Neuronal stem cell (in vitro differentiated cells): Measurements from ENCODE around the gene UNC13B.

ENCODE experiments used
- DNase-seq: peaks from one replicate; pipeline ENCODE4 v3.0.0-alpha.2; 2013; ENCODE audit warnings: low spot score
- H2AFZ ChIP-seq: one replicate; pipeline ENCODE4 v1.6.1; 2013; ENCODE audit warnings: mild to moderate bottlenecking, low read length, inconsistent platforms
- H2AK5ac ChIP-seq: 2 replicates; pipeline ENCODE4 v1.6.1; 2013; ENCODE audit warnings: low read depth, mild to moderate bottlenecking, inconsistent platforms, low read length, moderate library complexity, mixed read lengths
- H2BK120ac ChIP-seq: 2 replicates; pipeline ENCODE4 v1.6.1; 2013; ENCODE audit warnings: low read depth, mild to moderate bottlenecking, inconsistent platforms, low read length, moderate library complexity, mixed read lengths
- H2BK12ac ChIP-seq: one replicate; pipeline ENCODE4 v1.6.1; 2013; ENCODE audit warnings: low read length, inconsistent platforms
- H2BK15ac ChIP-seq: 2 replicates; pipeline ENCODE4 v1.6.1; 2013; ENCODE audit warnings: mild to moderate bottlenecking, low read length, inconsistent platforms, mixed read lengths
- H2BK5ac ChIP-seq: one replicate; pipeline ENCODE4 v1.6.1; 2013; ENCODE audit warnings: inconsistent platforms, mild to moderate bottlenecking, low read length, moderate library complexity
- H3K14ac ChIP-seq: one replicate; pipeline ENCODE4 v1.6.1; 2013; ENCODE audit warnings: low read length, inconsistent platforms
- H3K18ac ChIP-seq: 2 replicates; pipeline ENCODE4 v1.6.1; 2013; ENCODE audit warnings: low read length, inconsistent platforms
- H3K23ac ChIP-seq: 2 replicates; pipeline ENCODE4 v1.6.1; 2013; ENCODE audit warnings: low read depth, mild to moderate bottlenecking, mixed read lengths, low read length, inconsistent platforms; ENCODE audit not compliant: poor library complexity
- H3K27ac ChIP-seq: replicated peaks from 3 replicates; pipeline ENCODE4 v1.5.1; 2013; ENCODE audit warnings: low read length, inconsistent platforms
- H3K27me3 ChIP-seq, 3 experiments: 2 replicates each; pipeline ENCODE4 v1.6.1; 2013; ENCODE audit warnings: low read length in 3 of 3, mild to moderate bottlenecking in 2 of 3, inconsistent platforms in 1 of 3, low read depth in 1 of 3, mixed read lengths in 1 of 3, moderate library complexity in 1 of 3; ENCODE audit not compliant: control insufficient read depth in 3 of 3, insufficient read depth in 3 of 3
- H3K36me3 ChIP-seq, 2 donors: replicated peaks in 1 of 2; 2 replicates each; pipeline ENCODE4 v1.6.1; 2013; ENCODE audit warnings: low read length in 2 of 2; ENCODE audit not compliant: control insufficient read depth in 2 of 2, insufficient read depth in 2 of 2
- H3K4ac ChIP-seq: 2 replicates; pipeline ENCODE4 v1.6.1; 2013; ENCODE audit warnings: inconsistent platforms, mild to moderate bottlenecking, low read length, moderate library complexity
- H3K4me1 ChIP-seq, 2 donors: 1 replicate in 1 of 2; 2 replicates in 1 of 2; pipeline ENCODE4 v1.6.1; 2013; ENCODE audit warnings: low read length in 2 of 2, low read depth in 1 of 2; ENCODE audit not compliant: control insufficient read depth in 2 of 2, insufficient read depth in 1 of 2
- H3K4me2 ChIP-seq: one replicate; pipeline ENCODE4 v1.6.1; 2013; ENCODE audit warnings: mild to moderate bottlenecking, low read length, inconsistent platforms; ENCODE audit not compliant: insufficient read depth, poor library complexity, severe bottlenecking
- H3K4me3 ChIP-seq, 2 donors: 2 replicates each; pipeline ENCODE4 v1.5.1; 2013; ENCODE audit warnings: low read length in 2 of 2, mild to moderate bottlenecking in 2 of 2, inconsistent platforms in 1 of 2, moderate library complexity in 1 of 2
- H3K79me1 ChIP-seq: one replicate; pipeline ENCODE4 v1.6.1; 2013; ENCODE audit warnings: low read depth, mild to moderate bottlenecking, inconsistent platforms, low read length, moderate library complexity
- H3K9ac ChIP-seq: one replicate; pipeline ENCODE4 v1.6.1; 2013; ENCODE audit warnings: mild to moderate bottlenecking, low read depth, low read length, inconsistent platforms; ENCODE audit not compliant: poor library complexity
- H3K9me3 ChIP-seq, 2 donors: replicated peaks in 1 of 2; 2 replicates each; pipeline versions ENCODE3 to v1.6.1; 2013; ENCODE audit warnings: low read length in 2 of 2, mild to moderate bottlenecking in 2 of 2, inconsistent platforms in 1 of 2, low read depth in 1 of 2, mixed read lengths in 1 of 2, moderate library complexity in 1 of 2; ENCODE audit not compliant: control insufficient read depth in 2 of 2, insufficient read depth in 1 of 2
- H4K8ac ChIP-seq: one replicate; pipeline ENCODE4 v1.6.1; 2013; ENCODE audit warnings: low read depth, mild to moderate bottlenecking, inconsistent platforms, low read length, moderate library complexity
- H4K91ac ChIP-seq: one replicate; pipeline ENCODE4 v1.6.1; 2013; ENCODE audit warnings: low read length, low read depth, mild to moderate bottlenecking, inconsistent platforms; ENCODE audit not compliant: poor library complexity
- WGBS, 2 donors: extraction: QIAGEN DNeasy Blood & Tissue Kit; methylation state at CpG; one replicate each; pipeline ENCODE4 v1.1.7; 2013; ENCODE audit warnings: missing lambda C conversion rate in 2 of 2, mixed read lengths in 1 of 2; ENCODE audit not compliant: insufficient read length in 2 of 2, insufficient replicate concordance in 1 of 2; ENCODE audit errors: extremely low coverage in 2 of 2; 5-methylcytosine and 5-hydroxymethylcytosine counted together

Gene UNC13B

DNA sequence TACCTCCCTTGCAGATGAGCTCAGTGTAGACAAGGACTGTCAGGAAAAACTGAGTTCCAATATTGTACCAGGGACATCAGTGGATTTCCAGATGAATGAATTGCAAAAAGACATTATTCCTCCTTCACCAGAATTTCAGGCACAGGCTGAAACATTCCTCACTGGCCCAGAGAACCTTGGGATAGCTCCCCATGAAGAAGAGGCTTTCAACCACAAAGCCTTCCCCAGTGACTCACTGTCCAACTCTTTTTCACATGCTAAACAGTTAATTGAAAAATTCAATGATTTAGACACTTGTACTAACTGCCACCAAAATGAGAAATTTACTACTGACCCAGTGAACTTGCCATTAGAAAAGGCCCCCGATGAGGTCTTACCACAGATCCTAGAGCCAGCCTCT lies 144.5 kb downstream of the UNC13B start:
- H3K4me3 ChIP-seq = no peak overlapping the region
- H3K9ac ChIP-seq = no peak overlapping the region
- H3K14ac ChIP-seq = no peak overlapping the region
- no peak overlapping the region for H3K18ac ChIP-seq
- no peak overlapping the region for H2BK120ac ChIP-seq
- H2AFZ ChIP-seq = no peak overlapping the region
- no peak overlapping the region for H4K8ac ChIP-seq
- H3K27me3 ChIP-seq = no peaks in the 10 kb centered on the region
- peaks cover 4 to 7% of the 10 kb centered on the region in 2 donors for H3K36me3 ChIP-seq
- no peak overlapping the region for H3K23ac ChIP-seq
- no peak overlapping the region for H2BK12ac ChIP-seq
- no peaks in the 10 kb centered on the region for H3K79me1 ChIP-seq
- no peak overlapping the region for H4K91ac ChIP-seq
- no peak overlapping the region for H2AK5ac ChIP-seq
- H2BK5ac ChIP-seq = no peak overlapping the region
- DNase-seq = no peak
- no peak overlapping the region for H3K4me2 ChIP-seq
- H3K4ac ChIP-seq = no peak overlapping the region
- WGBS, 2 donors = no CpG with 5 or more reads among the region's 1 CpG
- H3K27ac ChIP-seq = no peak overlapping the region
- H3K9me3 ChIP-seq = peaks cover 0 to 6% of the 10 kb centered on the region in 2 donors
- peaks cover 0 to 7% of the 10 kb centered on the region in 2 donors for H3K4me1 ChIP-seq
- H2BK15ac ChIP-seq = no peak overlapping the region

DNA sequence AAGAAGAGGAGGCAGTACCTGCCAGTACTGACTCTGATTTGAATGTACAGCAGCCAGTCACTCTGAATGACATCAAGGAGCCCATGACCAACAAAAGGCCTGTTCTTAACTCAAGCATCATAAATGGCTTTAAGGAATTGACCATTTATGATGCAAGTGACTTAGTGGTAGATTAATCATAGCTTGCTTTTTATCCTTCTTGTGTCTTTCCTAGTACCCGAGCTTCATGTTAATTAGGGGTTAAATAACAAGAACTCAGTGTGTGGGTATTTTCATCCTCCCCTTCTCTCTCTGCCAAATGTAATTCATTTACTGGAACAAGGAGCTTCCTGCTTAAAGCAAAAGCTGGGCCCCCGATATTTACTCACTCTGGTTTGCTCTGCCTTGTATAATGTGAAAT lies 146.5 kb downstream of the UNC13B start:
- H3K4ac ChIP-seq = no peak overlapping the region
- H4K8ac ChIP-seq = no peak overlapping the region
- no peak overlapping the region for H2AK5ac ChIP-seq
- no peak overlapping the region for H2BK5ac ChIP-seq
- H3K79me1 ChIP-seq = no peaks in the 10 kb centered on the region
- no CpG with 5 or more reads among the region's 2 CpGs for WGBS, 2 donors
- peaks cover 0 to 7% of the 10 kb centered on the region in 2 donors for H3K4me1 ChIP-seq
- H3K14ac ChIP-seq = no peak overlapping the region
- no peak overlapping the region for H2BK120ac ChIP-seq
- H3K36me3 ChIP-seq = peaks cover 4 to 7% of the 10 kb centered on the region in 2 donors
- H3K4me3 ChIP-seq = no peak overlapping the region
- H2BK12ac ChIP-seq = no peak overlapping the region
- no peak for DNase-seq
- H3K27ac ChIP-seq = no peak overlapping the region
- no peak overlapping the region for H2AFZ ChIP-seq
- H3K4me2 ChIP-seq = no peak overlapping the region
- H3K9ac ChIP-seq = no peak overlapping the region
- no peak overlapping the region for H4K91ac ChIP-seq
- no peak overlapping the region for H2BK15ac ChIP-seq
- no peak overlapping the region for H3K18ac ChIP-seq
- H3K9me3 ChIP-seq = peaks cover 0 to 4% of the 10 kb centered on the region in 2 donors
- H3K23ac ChIP-seq = no peak overlapping the region
- no peaks in the 10 kb centered on the region for H3K27me3 ChIP-seq

DNA sequence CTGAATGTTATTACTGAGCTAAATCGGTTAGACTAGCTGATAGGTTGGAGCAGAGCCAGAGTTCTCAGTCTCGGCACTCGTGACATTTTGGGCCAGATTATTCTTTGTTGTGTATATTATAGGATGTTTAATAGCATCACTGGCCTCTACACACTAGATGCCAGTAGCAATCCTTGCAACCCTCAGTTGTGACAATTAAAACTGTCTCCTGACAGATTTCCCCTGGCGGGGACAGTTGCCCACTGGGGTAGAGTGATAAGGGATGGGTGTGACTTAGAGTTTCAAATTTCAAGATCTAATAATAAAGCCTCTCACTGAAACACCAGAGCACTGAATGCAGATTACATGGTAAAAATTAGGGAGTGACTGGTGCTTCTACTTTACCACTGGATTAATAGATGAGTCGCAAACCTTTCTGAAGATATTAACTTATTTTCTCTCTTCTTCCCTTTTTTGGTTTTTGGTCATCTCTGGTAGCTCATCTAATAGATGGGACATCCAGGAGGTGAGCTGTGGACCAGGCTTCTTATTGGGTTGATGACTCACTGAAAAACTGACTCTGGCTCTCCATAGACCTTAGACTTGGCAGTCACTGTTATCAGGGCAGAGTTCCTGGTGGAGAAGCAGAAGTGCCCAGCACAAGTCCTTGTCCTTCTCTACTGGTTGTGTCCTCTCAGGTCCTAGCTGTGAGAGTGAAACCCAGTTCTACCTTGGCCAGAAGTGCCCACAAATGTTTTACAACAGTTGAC lies 150.3 kb downstream of the UNC13B start:
- Histone ChIP-seq H3K4me2 (no peak overlapping the region), H3K9me3 (no peaks in the 10 kb centered on the region), H3K18ac (no peak overlapping the region), H3K4me3 (no peak overlapping the region), H2BK12ac (no peak overlapping the region), H3K4me1 (no peaks in the 10 kb centered on the region), H2AK5ac (no peak overlapping the region), H3K27ac (no peak overlapping the region), H3K36me3 (peaks cover 4 to 7% of the 10 kb centered on the region in 2 donors), H3K14ac (no peak overlapping the region), H2BK5ac (no peak overlapping the region), H3K9ac (no peak overlapping the region), H3K27me3 (no peaks in the 10 kb centered on the region), H4K91ac (no peak overlapping the region), H2AFZ (no peak overlapping the region), H4K8ac (no peak overlapping the region), H3K79me1 (no peaks in the 10 kb centered on the region), H2BK15ac (no peak overlapping the region), H2BK120ac (no peak overlapping the region), H3K4ac (no peak overlapping the region), H3K23ac (no peak overlapping the region)
- WGBS, 2 donors = no CpG with 5 or more reads among the region's 5 CpGs
- no peak for DNase-seq

DNA sequence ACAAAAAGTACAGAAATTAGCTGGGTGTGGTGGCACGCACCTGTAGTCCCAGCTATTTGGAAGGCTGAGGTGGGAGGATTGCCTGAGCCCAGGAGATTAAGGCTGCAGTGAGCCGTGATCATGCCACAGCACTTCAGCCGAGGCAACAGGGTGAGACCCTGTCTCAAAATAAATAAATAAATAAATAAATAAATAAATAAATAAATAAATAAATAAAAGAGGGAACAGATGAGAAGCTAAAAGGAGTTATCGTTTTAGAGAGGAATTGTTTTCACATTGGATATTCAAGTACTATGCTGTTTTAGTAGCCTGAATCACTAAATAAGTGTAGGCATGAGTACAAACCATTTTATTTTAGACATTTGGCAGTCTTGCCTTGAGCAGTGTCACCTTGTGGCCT lies 151.7 kb downstream of the UNC13B start:
- Histone ChIP-seq H2BK5ac (no peak overlapping the region), H3K9me3 (no peaks in the 10 kb centered on the region), H4K8ac (no peak overlapping the region), H3K18ac (no peak overlapping the region), H3K27ac (no peak overlapping the region), H3K36me3 (peaks cover 4 to 7% of the 10 kb centered on the region in 2 donors), H4K91ac (no peak overlapping the region), H3K4ac (no peak overlapping the region), H2BK15ac (no peak overlapping the region), H2BK12ac (no peak overlapping the region), H3K27me3 (no peaks in the 10 kb centered on the region), H2AK5ac (no peak overlapping the region), H2BK120ac (no peak overlapping the region), H3K4me3 (no peak overlapping the region), H3K4me2 (no peak overlapping the region), H3K4me1 (no peaks in the 10 kb centered on the region), H3K9ac (no peak overlapping the region), H3K23ac (no peak overlapping the region), H3K14ac (no peak overlapping the region), H3K79me1 (no peaks in the 10 kb centered on the region), H2AFZ (no peak overlapping the region)
- DNase-seq = no peak
- 100% methylated on average over 1 of the region's 4 CpGs; no CpG with 5 or more reads in 1 of the 2 donors for WGBS, 2 donors
